HepG2 (cell line): ENCODE results near the gene PFKP. TPM values are rescaled to one million over a fixed set of nuclear protein-coding genes. Genes with fewer than 3 reads are reported as not detected.

Experiments
- ATAC-seq: fragments of 200-7000 bp; cut with Tn5 transposase; 3 replicates; pipeline ENCODE4 v1.9.1; 2020; ENCODE audit warnings: mild to moderate bottlenecking, moderate library complexity
- BruUV-seq: library from RNA; stranded (reverse); fragments of 400-500 nt; replicated peaks from 2 replicates; lab custom pipeline; 2021; lab: Mats Ljungman, UMichigan
- CTCF ChIA-PET: fragments of 300-600 bp; formaldehyde crosslinking; extraction: SDS; loops from one replicate; lab custom pipeline; 2021; ENCODE audit warnings: low total read pairs, inconsistent platforms, low intra/inter-chr PET ratio; lab: Yijun Ruan, JAX
- POLR2A ChIA-PET: fragments of 350-600 bp; sonication (Branson Sonifier 250); formaldehyde crosslinking; loops from one replicate; lab custom pipeline; 2020; ENCODE audit warnings: antibody characterized with exemption, inconsistent platforms; lab: Yijun Ruan, JAX
- DNase-seq: peaks from one replicate; pipeline ENCODE4 v3.0.0-alpha.2; 2015; ENCODE audit warnings: low spot score
- FAIRE-seq: peaks from 3 replicates; lab custom pipeline; 2011; peaks lifted over from hg19 to GRCh38; lab: Jason Lieb, UNC
- H2AFZ ChIP-seq: one replicate; pipeline ENCODE4 v1.6.1; 2011; ENCODE audit warnings: low read length, inconsistent platforms
- H3K27ac ChIP-seq: fragments of 300-600 bp; 3 replicates; pipeline ENCODE4 v1.8.0; 2011; ENCODE audit warnings: mixed run types, mild to moderate bottlenecking, mixed read lengths, low read length, inconsistent platforms; ENCODE audit not compliant: insufficient read depth; ENCODE audit errors: extremely low read length
- H3K27me3 ChIP-seq, 2 experiments: fragments of 200-600 bp in 1 of 2; 2 replicates in 1 of 2; 3 replicates in 1 of 2; pipeline versions ENCODE4 v1.6.0 to v1.8.0; 2011; ENCODE audit warnings: low read length in 2 of 2, mild to moderate bottlenecking in 2 of 2, moderate library complexity in 2 of 2, inconsistent platforms in 1 of 2; ENCODE audit not compliant: insufficient read depth in 2 of 2, control insufficient read depth in 1 of 2
- H3K36me3 ChIP-seq, 2 experiments: fragments of 200-600 bp in 1 of 2; replicated peaks in 1 of 2; 2 replicates in 1 of 2; 3 replicates in 1 of 2; pipeline versions ENCODE4 v1.5.1 to v1.8.0; 2011; ENCODE audit warnings: low read length in 2 of 2, inconsistent platforms in 1 of 2; ENCODE audit not compliant: insufficient read depth in 2 of 2, control insufficient read depth in 1 of 2
- H3K4me1 ChIP-seq: 2 replicates; pipeline ENCODE4 v1.5.1; 2012; ENCODE audit warnings: low read length, inconsistent platforms; ENCODE audit not compliant: insufficient read depth
- H3K4me2 ChIP-seq: 2 replicates; pipeline ENCODE4 v1.6.0; 2011; ENCODE audit warnings: low read depth, low read length, inconsistent platforms
- H3K4me3 ChIP-seq, 3 experiments: fragments of 200-600 bp in 1 of 3; sonication (generic), shearing (Covaris generic) in 1 of 3; replicated peaks in 1 of 3; 2 replicates each; pipeline ENCODE4 v1.5.1; 2011 to 2016; ENCODE audit warnings: low read length in 3 of 3, inconsistent platforms in 2 of 3, low read depth in 2 of 3, mild to moderate bottlenecking in 2 of 3, control low read depth in 1 of 3, mixed read lengths in 1 of 3; ENCODE audit not compliant: insufficient read depth in 1 of 3
- H3K79me2 ChIP-seq: one replicate; pipeline ENCODE4 v1.6.1; 2011; ENCODE audit warnings: low read length, inconsistent platforms; ENCODE audit not compliant: insufficient read depth
- H3K9ac ChIP-seq: 2 replicates; pipeline ENCODE4 v1.6.0; 2011; ENCODE audit warnings: mild to moderate bottlenecking, low read depth, low read length, inconsistent platforms; ENCODE audit not compliant: insufficient read depth
- H3K9me3 ChIP-seq: 2 replicates; pipeline ENCODE4 v1.5.1; 2012; ENCODE audit warnings: mild to moderate bottlenecking, low read length
- H4K20me1 ChIP-seq: 2 replicates; pipeline ENCODE4 v1.6.0; 2011; ENCODE audit warnings: inconsistent platforms, mild to moderate bottlenecking, low read length, moderate library complexity; ENCODE audit not compliant: insufficient read depth
- FOSL1 ChIP-seq: sonication (generic); formaldehyde crosslinking; IDR thresholded peaks from 2 replicates; pipeline ENCODE4 v1.9.0; 2021; ENCODE audit warnings: missing genetic modification reagents, borderline replicate concordance
- HNRNPH1 ChIP-seq: fragments of 200-400 bp; formaldehyde crosslinking; optimal IDR thresholded peaks from 2 replicates; pipeline ENCODE3; 2017; ENCODE audit warnings: mild to moderate bottlenecking, low read depth, low read length
- MAFK ChIP-seq, 2 experiments: IDR thresholded peaks in 1 of 2; conservative IDR thresholded peaks in 1 of 2; 2 replicates each; pipeline ENCODE4 v1.6.1; 2011; ENCODE audit warnings: improper control_type of control experiment in 2 of 2, low read length in 2 of 2
- POLR2AphosphoS2 ChIP-seq: IDR thresholded peaks from 2 replicates; pipeline ENCODE4 v1.6.1; 2011; ENCODE audit warnings: low read depth, low read length, improper control_type of control experiment
- RXRB ChIP-seq: IDR thresholded peaks from 2 replicates; pipeline ENCODE4 v1.6.1; 2016; ENCODE audit warnings: borderline replicate concordance, missing genetic modification reagents, missing compliant biosample characterization
- TBL1XR1 ChIP-seq: fragments of 150-350 bp; IDR thresholded peaks from 2 replicates; pipeline ENCODE4 v1.6.1; 2014; ENCODE audit warnings: borderline replicate concordance, low read length; ENCODE audit not compliant: partially characterized antibody
- ZNF788 ChIP-seq: sonication (generic); formaldehyde crosslinking; IDR thresholded peaks from 2 replicates; pipeline ENCODE4 v1.5.0; 2020; ENCODE audit warnings: mild to moderate bottlenecking, missing genetic modification reagents, borderline replicate concordance
- ZNF792 ChIP-seq: IDR thresholded peaks from 2 replicates; pipeline ENCODE4 v1.6.1; 2016
- WGBS: methylation state at CpG from one replicate; pipeline ENCODE4 v1.1.6; 2017; ENCODE audit warnings: low lambda C conversion rate; 5-methylcytosine and 5-hydroxymethylcytosine counted together
- in situ Hi-C: cut with HindIII; loops from 2 replicates; pipeline ENCODE4 v1.10.0; 2017; ENCODE audit warnings: low pct_unique_long_range_greater_than_20kb; ENCODE audit not compliant: extremely low pct_ligation_motif_present
- intact Hi-C: fragments of 100-400 bp; cut with micrococcal nuclease; formaldehyde crosslinking; loops from one replicate; pipeline ENCODE4 v1.10.0; 2022; ENCODE audit not compliant: unreplicated experiment
- polyA plus RNA-seq, 8 experiments: library from polyadenylated mRNA; depleted of rRNA in 3 of 8; stranded (reverse) in 7 of 8; unstranded in 1 of 8; fragments of >200 nt; fragmentation: Illumina TruSeq in 4 of 8; extraction: Trizol in 4 of 8; gene quantifications; 2 replicates each; pipeline versions ENCODE4 v1.2.1 to v1.2.3, GENCODE V29; 2011 to 2016; ENCODE audit warnings: low read depth in 4 of 8, missing spikeins in 1 of 8, mixed read lengths in 1 of 8; ENCODE audit not compliant: insufficient read depth in 1 of 8
- total RNA-seq, 5 experiments: library from RNA; depleted of rRNA; stranded (reverse); fragments of >200 nt; fragmentation: Illumina TruSeq; extraction: Trizol; gene quantifications; 2 replicates each; pipeline ENCODE4 v1.2.3, GENCODE V29; 2016; ENCODE audit warnings: low read depth in 1 of 5

PFKP gene
- total and polyA plus RNA-seq, 2 of the 13 experiments (the other 11 are each of a cell fraction or from before 2014, with no cell fraction given): 0.80 to 2.4 TPM

- Histone ChIP-seq H3K36me3 (no peaks in the 10 kb centered on the region), H3K79me2 (no peaks in the 10 kb centered on the region), H3K9me3 (no peaks in the 10 kb centered on the region), H3K4me3 (no peak overlapping the region), H3K9ac (no peak overlapping the region), H3K27ac (no peak overlapping the region), H2AFZ (no peak overlapping the region), H4K20me1 (no peaks in the 10 kb centered on the region), H3K4me1 (peaks cover 9% of the 10 kb centered on the region), H3K4me2 (no peak overlapping the region), H3K27me3 (peaks cover 0 to 6% of the 10 kb centered on the region in 2 experiments; a peak in 1 of 5 replicates)
- ChIA-PET CTCF (no interaction called here), POLR2A (no interaction called here)
- intact Hi-C loops (no loop called here), in situ Hi-C loops (no loop called here)
- DNase-seq: no peak
- BruUV-seq: no TSS peak
- TF ChIP-seq HNRNPH1 (no peak), POLR2AphosphoS2 (no peak), ZNF788 (no peak), ZNF792 (no peak), FOSL1 (CRISPR knock-in tag) (no peak), TBL1XR1 (no peak)
- WGBS: 12% methylated on average over 8 of the region's 8 CpGs
- no peak for FAIRE-seq
- ATAC-seq: peak; percentile 49; the same call in 2 of the 3 replicates
Observed at GRCh38 chr10:3057946-3058345, 9.4 kb upstream of the PFKP start.

GRCh38 chr10:3059974-3060373 is 7.4 kb upstream of the PFKP start:
- Histone ChIP-seq H3K27ac (no peak overlapping the region), H3K27me3 (peaks cover 0 to 6% of the 10 kb centered on the region in 2 experiments; a peak in 1 of 5 replicates), H2AFZ (no peak overlapping the region), H3K4me1 (peaks cover 9% of the 10 kb centered on the region), H4K20me1 (no peaks in the 10 kb centered on the region), H3K9me3 (no peaks in the 10 kb centered on the region), H3K36me3 (no peaks in the 10 kb centered on the region), H3K4me2 (no peak overlapping the region), H3K4me3 (no peak overlapping the region), H3K9ac (no peak overlapping the region), H3K79me2 (no peaks in the 10 kb centered on the region)
- ChIA-PET CTCF (no interaction called here), POLR2A (no interaction called here)
- intact Hi-C loops (no loop called here), in situ Hi-C loops (no loop called here)
- no peak for DNase-seq
- TF ChIP-seq RXRB (CRISPR knock-in tag) (no peak), MAFK (conservative IDR thresholded peaks at IDR 0.05 in 1 of 2, IDR thresholded peaks at IDR 0.05 in 1 of 2; ENCODE audit: low read length in 2 of 2) (peak in 1 of 2 experiments; percentile 42; a peak in 2 of 4 replicates)
- WGBS: 54% methylated on average over 8 of the region's 8 CpGs
- ATAC-seq: no peak
- BruUV-seq: no TSS peak
- FAIRE-seq: no peak
